Loucy (cell line): ENCODE measurements around the gene TRRAP.
"Not testable (repeated sequence)": the region's sequence is repeated elsewhere in the genome, so short reads cannot be mapped to it uniquely, and the experiment has no call there.

Experiments
- H2AFZ ChIP-seq: fragments of 200-600 bp; sonication (generic); 2 replicates; pipeline ENCODE4 v1.6.0; 2016; ENCODE audit warnings: antibody characterized with exemption, mild to moderate bottlenecking, low read length, moderate library complexity
- H3F3A ChIP-seq: fragments of 200-600 bp; 2 replicates; pipeline ENCODE4 v1.6.0; 2016; ENCODE audit warnings: antibody characterized with exemption, low read depth, mild to moderate bottlenecking
- H3K27me3 ChIP-seq: fragments of 200-600 bp; sonication (generic); 2 replicates; pipeline ENCODE4 v1.6.1; 2014; ENCODE audit warnings: low read length, mild to moderate bottlenecking; ENCODE audit not compliant: insufficient read depth, poor library complexity, severe bottlenecking
- H3K36me3 ChIP-seq: fragments of 200-600 bp; sonication (generic); 2 replicates; pipeline ENCODE4 v1.6.1; 2016; ENCODE audit warnings: low read length; ENCODE audit not compliant: insufficient read depth
- H3K4me1 ChIP-seq: fragments of 200-600 bp; sonication (generic); 2 replicates; pipeline ENCODE4 v1.5.1; 2014; ENCODE audit warnings: low read length, mild to moderate bottlenecking; ENCODE audit not compliant: insufficient read depth, poor library complexity, severe bottlenecking
- H3K4me2 ChIP-seq: fragments of 200-600 bp; sonication (generic); 2 replicates; pipeline ENCODE4 v1.6.0; 2014; ENCODE audit warnings: antibody characterized with exemption, low read length, low read depth, mild to moderate bottlenecking; ENCODE audit not compliant: poor library complexity, severe bottlenecking
- H3K4me3 ChIP-seq: fragments of 200-600 bp; sonication (generic); 2 replicates; pipeline ENCODE4 v1.5.1; 2014; ENCODE audit warnings: low read length, mild to moderate bottlenecking, mixed read lengths; ENCODE audit not compliant: poor library complexity, severe bottlenecking
- H3K79me2 ChIP-seq: fragments of 200-600 bp; sonication (generic); 2 replicates; pipeline ENCODE4 v1.6.1; 2014; ENCODE audit warnings: low read length; ENCODE audit not compliant: insufficient read depth
- H3K9ac ChIP-seq: fragments of 200-600 bp; sonication (generic); 2 replicates; pipeline ENCODE4 v1.6.0; 2014; ENCODE audit warnings: mild to moderate bottlenecking, low read depth, low read length, moderate library complexity; ENCODE audit not compliant: poor library complexity, severe bottlenecking
- H3K9me2 ChIP-seq: fragments of 200-600 bp; sonication (generic); replicated peaks from 2 replicates; pipeline ENCODE4 v1.6.1; 2016; ENCODE audit warnings: low read depth, low read length, mixed read lengths
- H3K9me3 ChIP-seq: fragments of 200-600 bp; sonication (generic); 2 replicates; pipeline ENCODE4 v1.6.1; 2014; ENCODE audit warnings: mild to moderate bottlenecking, antibody characterized with exemption, low read length, low read depth; ENCODE audit not compliant: insufficient read depth
- H4K20me1 ChIP-seq: fragments of 200-600 bp; sonication (generic); 2 replicates; pipeline ENCODE4 v1.6.0; 2014; ENCODE audit warnings: antibody characterized with exemption, low read length, mild to moderate bottlenecking; ENCODE audit not compliant: insufficient read depth, poor library complexity, severe bottlenecking
- CTCF ChIP-seq: fragments of 200-600 bp; sonication (generic); conservative IDR thresholded peaks from 2 replicates; pipeline ENCODE4 v1.5.1; 2014; ENCODE audit warnings: mild to moderate bottlenecking, antibody characterized with exemption, low read length
- EZH2phosphoT487 ChIP-seq: fragments of 200-600 bp; IDR thresholded peaks from 2 replicates; pipeline ENCODE4 v1.6.1; 2018; ENCODE audit warnings: antibody characterized with exemption, mild to moderate bottlenecking, moderate library complexity, borderline replicate concordance

Gene TRRAP

GRCh38 chr7:98870807-98871491 is 7.4 kb upstream of the TRRAP start:
- Histone ChIP-seq H3K27me3 (no peaks in the 10 kb centered on the region), H3K4me2 (no peak overlapping the region), H3K9me3 (no peaks in the 10 kb centered on the region), H2AFZ (no peak overlapping the region), H3K4me1 (no peaks in the 10 kb centered on the region), H4K20me1 (no peaks in the 10 kb centered on the region), H3F3A (no peaks in the 10 kb centered on the region), H3K79me2 (no peaks in the 10 kb centered on the region), H3K9me2 (no peaks in the 10 kb centered on the region), H3K9ac (no peak overlapping the region), H3K36me3 (no peaks in the 10 kb centered on the region), H3K4me3 (no peak overlapping the region)
- TF ChIP-seq CTCF (no peak), EZH2phosphoT487 (no peak)

- no peaks in the 10 kb centered on the region for H3K36me3 ChIP-seq
- TF ChIP-seq CTCF (peak; percentile 53), EZH2phosphoT487 (no peak)
- no peaks in the 10 kb centered on the region for H3K27me3 ChIP-seq
- H3F3A ChIP-seq = no peaks in the 10 kb centered on the region
- H3K9me3 ChIP-seq = no peaks in the 10 kb centered on the region
- H3K4me3 ChIP-seq = no peak overlapping the region
- H4K20me1 ChIP-seq = no peaks in the 10 kb centered on the region
- H3K4me1 ChIP-seq = no peaks in the 10 kb centered on the region
- no peaks in the 10 kb centered on the region for H3K79me2 ChIP-seq
- H3K4me2 ChIP-seq = no peak overlapping the region
- H3K9me2 ChIP-seq = no peaks in the 10 kb centered on the region
- no peak overlapping the region for H3K9ac ChIP-seq
- H2AFZ ChIP-seq = no peak overlapping the region
Observed at GRCh38 chr7:98872328-98872924, 5.9 kb upstream of the TRRAP start.

GRCh38 chr7:98873610-98874009 is 4.7 kb upstream of the TRRAP start:
- H4K20me1 ChIP-seq, H3K36me3 ChIP-seq, H3K4me2 ChIP-seq, H3K27me3 ChIP-seq, H3K9ac ChIP-seq, H3K79me2 ChIP-seq, H3K4me3 ChIP-seq, H3K4me1 ChIP-seq, H3K9me3 ChIP-seq, H3K9me2 ChIP-seq, H2AFZ ChIP-seq, H3F3A ChIP-seq: not testable (repeated sequence)

- Histone ChIP-seq H3K9me2 (no peaks in the 10 kb centered on the region), H3K36me3 (no peaks in the 10 kb centered on the region; the same call in 1 of the 2 replicates), H3K79me2 (peaks cover 10% of the 10 kb centered on the region), H3K4me2 (no peak overlapping the region), H3K9me3 (no peaks in the 10 kb centered on the region), H3K4me1 (peaks cover 3% of the 10 kb centered on the region), H2AFZ (no peak overlapping the region), H3K27me3 (no peaks in the 10 kb centered on the region), H4K20me1 (peaks cover 7% of the 10 kb centered on the region), H3F3A (no peaks in the 10 kb centered on the region), H3K9ac (no peak overlapping the region), H3K4me3 (no peak overlapping the region)
- TF ChIP-seq EZH2phosphoT487 = no peak
- TF ChIP-seq CTCF = no peak
Observed at GRCh38 chr7:98874942-98875341, 3.4 kb upstream of the TRRAP start.
